Stimulated activated CD8-positive, alpha-beta memory T cell treated with anti-CD3 and anti-CD28 coated beads, Interleukin-7, amount 100 ng/mL, for 24 hours (primary cell): Measurements from ENCODE around the gene UVRAG.
"Not testable (repeated sequence)": the region's sequence is repeated elsewhere in the genome, so short reads cannot be mapped to it uniquely, and the experiment has no call there.

ENCODE experiments used
- DNase-seq: peaks from one replicate; pipeline ENCODE4 v3.0.0-alpha.2; 2020; ENCODE audit warnings: low read depth

Gene UVRAG

GRCh38 chr11:75968021-75968625, 153.1 kb downstream of the UVRAG start:
- DNase-seq, result no peak

- no peak for DNase-seq
Observed at GRCh38 chr11:75969626-75970308, 154.8 kb downstream of the UVRAG start.

GRCh38 chr11:75973710-75974109, 158.7 kb downstream of the UVRAG start:
- DNase-seq, result not testable (repeated sequence)

- not testable (repeated sequence) for DNase-seq
Observed at GRCh38 chr11:75979075-75979474, 164.1 kb downstream of the UVRAG start.

GRCh38 chr11:75979479-75980027, 164.5 kb downstream of the UVRAG start:
- DNase-seq, result not testable (repeated sequence)

GRCh38 chr11:75980031-75980430, 165.0 kb downstream of the UVRAG start:
- no peak for DNase-seq

GRCh38 chr11:75981546-75981945, 166.5 kb downstream of the UVRAG start:
- no peak for DNase-seq

GRCh38 chr11:75982309-75982708, 167.3 kb downstream of the UVRAG start:
- DNase-seq, result no peak

GRCh38 chr11:75986966-75987365, 172.0 kb downstream of the UVRAG start:
- DNase-seq, result no peak

- DNase-seq, result no peak
Observed at GRCh38 chr11:75993126-75993525, 178.1 kb downstream of the UVRAG start.

- no peak for DNase-seq
Observed at GRCh38 chr11:75994616-75995015, 179.6 kb downstream of the UVRAG start.

- DNase-seq, result no peak
Observed at GRCh38 chr11:75996523-75997442, 181.8 kb downstream of the UVRAG start.

GRCh38 chr11:76004400-76004799, 189.4 kb downstream of the UVRAG start:
- no peak for DNase-seq

GRCh38 chr11:76005756-76006155, 190.7 kb downstream of the UVRAG start:
- DNase-seq, result no peak

GRCh38 chr11:76007166-76007565, 192.2 kb downstream of the UVRAG start:
- no peak for DNase-seq

GRCh38 chr11:76008474-76008873, 193.5 kb downstream of the UVRAG start:
- no peak for DNase-seq

- no peak for DNase-seq
Observed at GRCh38 chr11:76010051-76010450, 195.0 kb downstream of the UVRAG start.

GRCh38 chr11:76013526-76013925, 198.5 kb downstream of the UVRAG start:
- no peak for DNase-seq

- DNase-seq, result no peak
Observed at GRCh38 chr11:76023236-76024068, 208.4 kb downstream of the UVRAG start.

- DNase-seq, result no peak
Observed at GRCh38 chr11:76025068-76025467, 210.1 kb downstream of the UVRAG start.

GRCh38 chr11:76025817-76026216, 210.8 kb downstream of the UVRAG start:
- DNase-seq, result no peak

- DNase-seq, result no peak
Observed at GRCh38 chr11:76026281-76026680, 211.3 kb downstream of the UVRAG start.
